ENCODE results near the gene VPS37C.

The VPS37C gene

DNA sequence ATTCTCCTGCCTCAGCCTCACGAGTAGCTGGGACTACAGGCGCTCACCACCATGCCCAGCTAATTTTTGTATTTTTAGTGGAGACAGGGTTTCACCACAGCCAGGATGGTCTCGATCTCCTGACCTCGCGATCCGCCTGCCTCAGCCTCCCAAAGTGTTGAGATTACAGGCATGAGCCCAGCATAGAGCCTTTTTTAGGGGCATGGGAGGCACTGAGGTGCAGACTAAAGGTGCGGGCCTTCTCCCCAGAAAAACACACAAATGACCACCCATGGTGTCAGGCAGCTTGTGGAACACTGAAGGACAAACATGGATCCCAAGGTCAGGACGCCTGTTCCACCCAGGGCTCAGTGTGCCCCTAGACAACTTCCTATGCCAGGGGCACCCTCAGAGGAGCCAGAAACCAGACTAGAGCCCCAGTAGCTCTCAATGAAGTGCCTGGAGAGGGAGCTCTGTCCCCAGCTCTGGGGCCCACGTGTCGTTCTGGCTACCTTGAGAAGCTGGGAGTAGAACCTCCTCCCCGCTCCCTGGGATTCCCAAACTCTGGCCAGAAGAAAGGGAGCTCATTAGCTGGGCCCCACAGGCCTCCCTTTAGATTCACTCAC, 80.1 kb downstream of the VPS37C start:
- no peaks in the 10 kb centered on the region for H3K4me1 ChIP-seq (ENCODE audit: control insufficient read depth, insufficient read depth, low read length, poor library complexity, severe bottlenecking)
- 81 to 82% methylated on average over 6 to 9 of the region's 11 CpGs for WGBS, 2 experiments (ENCODE audit: insufficient coverage in 2 of 2)
- H3K27ac ChIP-seq (ENCODE audit: low read depth, low read length, severe bottlenecking), result no peak overlapping the region
- H3K4me3 ChIP-seq (ENCODE audit: extremely low read depth, insufficient read depth, low read length, poor library complexity, severe bottlenecking), result no peak overlapping the region
- H3K9me3 ChIP-seq (ENCODE audit: control insufficient read depth, low read length), result no peaks in the 10 kb centered on the region
- H3K36me3 ChIP-seq (ENCODE audit: control insufficient read depth, insufficient read depth, low read length), result no peaks in the 10 kb centered on the region

DNA sequence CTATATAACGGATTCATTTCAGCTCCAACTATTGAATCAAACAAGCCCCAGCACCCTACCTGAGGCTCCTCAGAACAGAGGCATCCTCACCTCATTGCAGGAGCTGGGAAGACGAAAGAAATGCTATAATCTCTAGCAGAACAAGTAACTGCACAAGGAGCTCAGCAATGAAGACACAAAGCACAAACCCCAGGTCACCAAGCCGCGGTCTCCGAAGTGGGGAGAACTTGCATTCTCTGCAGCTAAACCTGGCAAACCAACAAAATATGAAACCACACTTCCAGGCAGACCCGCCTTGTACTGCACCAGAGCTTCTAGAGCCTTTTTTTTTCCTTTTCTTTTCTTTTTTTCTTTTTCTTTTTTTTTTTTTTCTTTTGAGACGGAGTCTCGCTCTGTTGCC, 80.7 kb downstream of the VPS37C start:
- no peak overlapping the region for H3K27ac ChIP-seq (ENCODE audit: low read depth, low read length, severe bottlenecking)
- no peak overlapping the region for H3K4me3 ChIP-seq (ENCODE audit: extremely low read depth, insufficient read depth, low read length, poor library complexity, severe bottlenecking)
- no peaks in the 10 kb centered on the region for H3K9me3 ChIP-seq (ENCODE audit: control insufficient read depth, low read length)
- WGBS, 2 experiments (ENCODE audit: insufficient coverage in 2 of 2), result 92 to 95% methylated on average over 5 to 6 of the region's 8 CpGs
- H3K36me3 ChIP-seq (ENCODE audit: control insufficient read depth, insufficient read depth, low read length), result no peaks in the 10 kb centered on the region
- no peaks in the 10 kb centered on the region for H3K4me1 ChIP-seq (ENCODE audit: control insufficient read depth, insufficient read depth, low read length, poor library complexity, severe bottlenecking)
